Measurements from ENCODE around the gene SMC4. TPM values are rescaled to one million over a fixed set of nuclear protein-coding genes. Genes with fewer than 3 reads are reported as not detected.

SMC4 gene
- polyA plus RNA-seq, 1 of the 3 experiments (the other 2 are of a cell fraction), result 26.1 TPM

DNA sequence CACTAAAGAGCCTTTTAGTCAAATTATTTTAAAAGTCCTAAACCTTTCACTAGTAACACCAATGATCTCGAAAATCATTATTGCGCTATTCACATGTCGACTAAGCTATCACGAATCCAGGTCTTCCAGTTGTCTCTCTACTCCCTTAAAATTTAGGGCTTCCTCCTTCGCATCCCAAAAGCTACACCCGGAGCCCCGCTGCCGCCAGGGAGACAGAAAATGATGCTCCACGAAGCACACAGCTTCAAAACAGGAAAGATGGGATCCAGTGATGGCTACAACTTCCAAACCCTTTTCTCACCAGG lies 678 bp upstream of the SMC4 start:
- CTCF ChIA-PET, result interaction anchor here (0.7 to 2.2 kb wide), 2 partner anchors 14 to 366 kb away, joined by 4 to 10 read pairs; no protein-coding TSS in a partner anchor
- WGBS (ENCODE audit: low lambda C conversion rate), result under 1% methylated on average over 9 of the region's 9 CpGs
- DNase-seq, result no peak
- no peaks in the 10 kb centered on the region for H3K27me3 ChIP-seq (ENCODE audit: insufficient read depth)
- H3K4me2 ChIP-seq, result peak overlapping the region; percentile 85
- H3K4me3 ChIP-seq (ENCODE audit: low read depth in 2 of 2, low read length in 1 of 2), result peak overlapping the region; percentile 79 to 96
- no peaks in the 10 kb centered on the region for H3K9me3 ChIP-seq
- peaks cover 92% of the 10 kb centered on the region for H3K79me2 ChIP-seq (ENCODE audit: insufficient read depth)
- peak; percentile 15; the same call in 1 of the 2 replicates for TF ChIP-seq MAX (IDR thresholded peaks at IDR 0.05; ENCODE audit: low read depth)
- no peak for TF ChIP-seq CHD2 (IDR thresholded peaks at IDR 0.05; ENCODE audit: low read length, partially characterized antibody)
- H4K20me1 ChIP-seq (ENCODE audit: insufficient read depth), result peaks cover 15% of the 10 kb centered on the region; the same call in 1 of the 2 replicates
- H3K9me2 ChIP-seq, result no peaks in the 10 kb centered on the region
- H3K27ac ChIP-seq (ENCODE audit: low read depth in 2 of 2, low read length in 1 of 2), result peak overlapping the region; percentile 88 to 94
- H2AFZ ChIP-seq (ENCODE audit: low read depth), result peak overlapping the region; percentile 80
- H3K36me3 ChIP-seq (replicated peaks in 1 of 2; ENCODE audit: control insufficient read depth in 1 of 2, insufficient read depth in 2 of 2, low read length in 1 of 2), result peaks cover 2 to 7% of the 10 kb centered on the region in 2 experiments
- peaks cover 22% of the 10 kb centered on the region for H3F3A ChIP-seq (replicated peaks; ENCODE audit: insufficient read depth)
- POLR2A ChIA-PET, result no interaction called here
- peaks cover 10 to 12% of the 10 kb centered on the region in 2 experiments; a peak in 2 of 4 replicates for H3K4me1 ChIP-seq (ENCODE audit: control insufficient read depth in 1 of 2, insufficient read depth in 2 of 2, low read depth in 1 of 2, low read length in 1 of 2)
- H3K9ac ChIP-seq, result peak overlapping the region; percentile 99

- Histone ChIP-seq H3K9me2 (no peaks in the 10 kb centered on the region), H3K4me2 (peak overlapping the region; percentile 85), H4K20me1 (ENCODE audit: insufficient read depth) (peaks cover 24% of the 10 kb centered on the region; the same call in 1 of the 2 replicates), H3K27me3 (ENCODE audit: insufficient read depth) (no peaks in the 10 kb centered on the region), H3K36me3 (replicated peaks in 1 of 2; ENCODE audit: control insufficient read depth in 1 of 2, insufficient read depth in 2 of 2, low read length in 1 of 2) (peaks cover 12 to 16% of the 10 kb centered on the region in 2 experiments), H3K79me2 (ENCODE audit: insufficient read depth) (peaks cover 93% of the 10 kb centered on the region), H3K9ac (peak overlapping the region; percentile 99), H3K4me3 (ENCODE audit: low read depth in 2 of 2, low read length in 1 of 2) (peak overlapping the region; percentile 79 to 96), H3K27ac (ENCODE audit: low read depth in 2 of 2, low read length in 1 of 2) (peak overlapping the region; percentile 88 to 94), H3K9me3 (no peaks in the 10 kb centered on the region), H3F3A (replicated peaks; ENCODE audit: insufficient read depth) (peaks cover 18% of the 10 kb centered on the region), H2AFZ (ENCODE audit: low read depth) (peak overlapping the region; percentile 42), H3K4me1 (ENCODE audit: control insufficient read depth in 1 of 2, insufficient read depth in 2 of 2, low read depth in 1 of 2, low read length in 1 of 2) (peaks cover 7 to 13% of the 10 kb centered on the region in 2 experiments; a peak in 3 of 4 replicates)
- DNase-seq, result peak; percentile 45
- POLR2A ChIA-PET, result interaction anchor here (1.2 kb wide), 1 partner anchor 49 kb away, joined by 3 read pairs; the partner anchor contains the start of gene TRIM59
- CTCF ChIA-PET, result interaction anchor here (1.4 to 1.6 kb wide), 2 partner anchors 8 to 13 kb away, joined by 5 to 11 read pairs; no protein-coding TSS in a partner anchor
- under 1% methylated on average over 28 of the region's 49 CpGs for WGBS (ENCODE audit: low lambda C conversion rate)
- no peak for TF ChIP-seq USF2 (IDR thresholded peaks at IDR 0.05; ENCODE audit: borderline replicate concordance, low read depth, low read length)
- no peak for TF ChIP-seq EZH2phosphoT487 (IDR thresholded peaks at IDR 0.05; ENCODE audit: borderline replicate concordance, low read depth)
- no peak for TF ChIP-seq RAD21 (IDR thresholded peaks at IDR 0.05; ENCODE audit: low read length)
- TF ChIP-seq CHD2 (IDR thresholded peaks at IDR 0.05; ENCODE audit: low read length, partially characterized antibody), result no peak
- no peak for TF ChIP-seq USF1 (IDR thresholded peaks at IDR 0.05; ENCODE audit: borderline replicate concordance, low read depth)
- TF ChIP-seq, protein P1, sequence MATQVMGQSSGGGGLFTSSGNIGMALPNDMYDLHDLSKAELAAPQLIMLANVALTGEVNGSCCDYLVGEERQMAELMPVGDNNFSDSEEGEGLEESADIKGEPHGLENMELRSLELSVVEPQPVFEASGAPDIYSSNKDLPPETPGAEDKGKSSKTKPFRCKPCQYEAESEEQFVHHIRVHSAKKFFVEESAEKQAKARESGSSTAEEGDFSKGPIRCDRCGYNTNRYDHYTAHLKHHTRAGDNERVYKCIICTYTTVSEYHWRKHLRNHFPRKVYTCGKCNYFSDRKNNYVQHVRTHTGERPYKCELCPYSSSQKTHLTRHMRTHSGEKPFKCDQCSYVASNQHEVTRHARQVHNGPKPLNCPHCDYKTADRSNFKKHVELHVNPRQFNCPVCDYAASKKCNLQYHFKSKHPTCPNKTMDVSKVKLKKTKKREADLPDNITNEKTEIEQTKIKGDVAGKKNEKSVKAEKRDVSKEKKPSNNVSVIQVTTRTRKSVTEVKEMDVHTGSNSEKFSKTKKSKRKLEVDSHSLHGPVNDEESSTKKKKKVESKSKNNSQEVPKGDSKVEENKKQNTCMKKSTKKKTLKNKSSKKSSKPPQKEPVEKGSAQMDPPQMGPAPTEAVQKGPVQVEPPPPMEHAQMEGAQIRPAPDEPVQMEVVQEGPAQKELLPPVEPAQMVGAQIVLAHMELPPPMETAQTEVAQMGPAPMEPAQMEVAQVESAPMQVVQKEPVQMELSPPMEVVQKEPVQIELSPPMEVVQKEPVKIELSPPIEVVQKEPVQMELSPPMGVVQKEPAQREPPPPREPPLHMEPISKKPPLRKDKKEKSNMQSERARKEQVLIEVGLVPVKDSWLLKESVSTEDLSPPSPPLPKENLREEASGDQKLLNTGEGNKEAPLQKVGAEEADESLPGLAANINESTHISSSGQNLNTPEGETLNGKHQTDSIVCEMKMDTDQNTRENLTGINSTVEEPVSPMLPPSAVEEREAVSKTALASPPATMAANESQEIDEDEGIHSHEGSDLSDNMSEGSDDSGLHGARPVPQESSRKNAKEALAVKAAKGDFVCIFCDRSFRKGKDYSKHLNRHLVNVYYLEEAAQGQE (IDR thresholded peaks at IDR 0.05; ENCODE audit: low read depth, low read length), result no peak
- no peak for TF ChIP-seq POLR2AphosphoS5 (IDR thresholded peaks at IDR 0.05; ENCODE audit: low read depth, low read length)
- TF ChIP-seq, protein P2, sequence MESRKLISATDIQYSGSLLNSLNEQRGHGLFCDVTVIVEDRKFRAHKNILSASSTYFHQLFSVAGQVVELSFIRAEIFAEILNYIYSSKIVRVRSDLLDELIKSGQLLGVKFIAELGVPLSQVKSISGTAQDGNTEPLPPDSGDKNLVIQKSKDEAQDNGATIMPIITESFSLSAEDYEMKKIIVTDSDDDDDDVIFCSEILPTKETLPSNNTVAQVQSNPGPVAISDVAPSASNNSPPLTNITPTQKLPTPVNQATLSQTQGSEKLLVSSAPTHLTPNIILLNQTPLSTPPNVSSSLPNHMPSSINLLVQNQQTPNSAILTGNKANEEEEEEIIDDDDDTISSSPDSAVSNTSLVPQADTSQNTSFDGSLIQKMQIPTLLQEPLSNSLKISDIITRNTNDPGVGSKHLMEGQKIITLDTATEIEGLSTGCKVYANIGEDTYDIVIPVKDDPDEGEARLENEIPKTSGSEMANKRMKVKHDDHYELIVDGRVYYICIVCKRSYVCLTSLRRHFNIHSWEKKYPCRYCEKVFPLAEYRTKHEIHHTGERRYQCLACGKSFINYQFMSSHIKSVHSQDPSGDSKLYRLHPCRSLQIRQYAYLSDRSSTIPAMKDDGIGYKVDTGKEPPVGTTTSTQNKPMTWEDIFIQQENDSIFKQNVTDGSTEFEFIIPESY (IDR thresholded peaks at IDR 0.05; ENCODE audit: borderline replicate concordance, low read depth), result no peak
- no peak for TF ChIP-seq GATA2 (CRISPR knock-in tag; IDR thresholded peaks at IDR 0.05)
- TF ChIP-seq FOXJ3 (CRISPR knock-in tag; IDR thresholded peaks at IDR 0.05), result no peak
- TF ChIP-seq MXI1 (IDR thresholded peaks at IDR 0.05; ENCODE audit: low read depth, low read length), result no peak; the same call in 1 of the 2 replicates
- TF ChIP-seq NFIC (IDR thresholded peaks at IDR 0.05; ENCODE audit: borderline replicate concordance), result no peak
- no peak for TF ChIP-seq GABPA (IDR thresholded peaks at IDR 0.05; ENCODE audit: low read depth)
- TF ChIP-seq SIN3A (IDR thresholded peaks at IDR 0.05; ENCODE audit: borderline replicate concordance, low read depth, low read length), result no peak
- TF ChIP-seq MAX (IDR thresholded peaks at IDR 0.05; ENCODE audit: low read depth), result no peak
- no peak for TF ChIP-seq RXRA (IDR thresholded peaks at IDR 0.05; ENCODE audit: borderline replicate concordance, low read depth)
Measured at GRCh38 chr3:160400030-160400701, 716 bp downstream of the SMC4 start.

All from SK-N-SH (cell line).